H9 (cell line): Measurements from ENCODE around the gene SPECC1. TPM values are rescaled to one million over a fixed set of nuclear protein-coding genes. Genes with fewer than 3 reads are reported as not detected.

Experiments
- DNase-seq: peaks from one replicate; pipeline ENCODE4 v3.0.0-alpha.2; 2017
- H2AFZ ChIP-seq: one replicate; pipeline ENCODE4 v1.6.1; 2013; ENCODE audit warnings: mild to moderate bottlenecking, low read length, control low read depth, moderate library complexity
- H2AK5ac ChIP-seq: 2 replicates; pipeline ENCODE4 v1.6.1; 2013; ENCODE audit warnings: low read length, control low read depth, mixed read lengths; ENCODE audit not compliant: insufficient read length
- H2BK120ac ChIP-seq: one replicate; pipeline ENCODE4 v1.6.1; 2013; ENCODE audit warnings: low read depth, mild to moderate bottlenecking, low read length, control low read depth, inconsistent platforms; ENCODE audit not compliant: poor library complexity, severe bottlenecking
- H2BK12ac ChIP-seq: 2 replicates; pipeline ENCODE4 v1.6.1; 2013; ENCODE audit warnings: low read length, control low read depth, mixed read lengths, low read depth; ENCODE audit not compliant: insufficient read length
- H2BK15ac ChIP-seq: 2 replicates; pipeline ENCODE4 v1.6.1; 2013; ENCODE audit warnings: low read depth, low read length, control low read depth
- H2BK20ac ChIP-seq: one replicate; pipeline ENCODE4 v1.6.1; 2013; ENCODE audit warnings: low read depth, mild to moderate bottlenecking, low read length, control low read depth, inconsistent platforms; ENCODE audit not compliant: poor library complexity, severe bottlenecking
- H2BK5ac ChIP-seq: 2 replicates; pipeline ENCODE4 v1.6.1; 2013; ENCODE audit warnings: low read length, control low read depth, mixed read lengths; ENCODE audit not compliant: insufficient read length
- H3K14ac ChIP-seq: 2 replicates; pipeline ENCODE4 v1.6.1; 2013; ENCODE audit warnings: low read length, control low read depth; ENCODE audit not compliant: insufficient read depth
- H3K18ac ChIP-seq: 2 replicates; pipeline ENCODE4 v1.6.1; 2013; ENCODE audit warnings: low read depth, mild to moderate bottlenecking, mixed read lengths, low read length, control low read depth; ENCODE audit not compliant: insufficient read length
- H3K23ac ChIP-seq: 2 replicates; pipeline ENCODE4 v1.6.1; 2013; ENCODE audit warnings: low read length, control low read depth, mixed read lengths, low read depth; ENCODE audit not compliant: insufficient read length
- H3K23me2 ChIP-seq: 2 replicates; pipeline ENCODE4 v1.6.1; 2013; ENCODE audit warnings: low read depth, mild to moderate bottlenecking, mixed read lengths, low read length, control low read depth; ENCODE audit not compliant: insufficient read length, poor library complexity, severe bottlenecking
- H3K27ac ChIP-seq: 2 replicates; pipeline ENCODE4 v1.5.1; 2013; ENCODE audit warnings: low read length, control low read depth, mixed read lengths, low read depth; ENCODE audit not compliant: insufficient read length
- H3K27me3 ChIP-seq: 2 replicates; pipeline ENCODE4 v1.6.1; 2013; ENCODE audit warnings: low read length, control low read depth, inconsistent platforms; ENCODE audit not compliant: insufficient read depth
- H3K4ac ChIP-seq: 2 replicates; pipeline ENCODE4 v1.6.1; 2013; ENCODE audit warnings: low read depth, mild to moderate bottlenecking, control low read depth, inconsistent platforms, low read length, moderate library complexity
- H3K4me1 ChIP-seq: 2 replicates; pipeline ENCODE4 v1.6.1; 2013; ENCODE audit warnings: low read length, control low read depth, inconsistent platforms; ENCODE audit not compliant: insufficient read depth
- H3K4me2 ChIP-seq: 2 replicates; pipeline ENCODE4 v1.6.1; 2013; ENCODE audit warnings: low read length, control low read depth, mixed read lengths; ENCODE audit not compliant: insufficient read length, insufficient read depth
- H3K56ac ChIP-seq: 2 replicates; pipeline ENCODE4 v1.6.1; 2013; ENCODE audit warnings: low read depth, mild to moderate bottlenecking, mixed read lengths, low read length, control low read depth; ENCODE audit not compliant: insufficient read length
- H3K79me1 ChIP-seq: 2 replicates; pipeline ENCODE4 v1.6.1; 2013; ENCODE audit warnings: low read depth, mild to moderate bottlenecking, moderate library complexity, low read length, control low read depth, inconsistent platforms; ENCODE audit not compliant: insufficient read depth, poor library complexity, severe bottlenecking
- H3K79me2 ChIP-seq: 2 replicates; pipeline ENCODE4 v1.6.1; 2013; ENCODE audit warnings: low read length, control low read depth, inconsistent platforms; ENCODE audit not compliant: insufficient read depth
- H3K9ac ChIP-seq: 2 replicates; pipeline ENCODE4 v1.6.1; 2013; ENCODE audit warnings: low read length, control low read depth, mixed read lengths; ENCODE audit not compliant: insufficient read length; ENCODE audit errors: extremely low read depth
- H3K9me3 ChIP-seq: one replicate; pipeline ENCODE4 v1.6.1; 2013; ENCODE audit warnings: low read depth, low read length, inconsistent platforms; ENCODE audit not compliant: control insufficient read depth
- H3T11ph ChIP-seq: one replicate; pipeline ENCODE4 v1.6.1; 2013; ENCODE audit warnings: mild to moderate bottlenecking, low read length, control low read depth, inconsistent platforms
- H4K20me1 ChIP-seq: one replicate; pipeline ENCODE4 v1.6.1; 2013; ENCODE audit not compliant: control insufficient read depth, insufficient read length, insufficient read depth
- H4K5ac ChIP-seq: 2 replicates; pipeline ENCODE4 v1.6.1; 2013; ENCODE audit warnings: low read depth, mild to moderate bottlenecking, mixed read lengths, low read length, control low read depth; ENCODE audit not compliant: insufficient read length
- H4K8ac ChIP-seq: replicated peaks from 2 replicates; pipeline ENCODE4 v1.6.1; 2013; ENCODE audit warnings: low read length, control low read depth, mixed read lengths, low read depth; ENCODE audit not compliant: insufficient read length
- H4K91ac ChIP-seq: 2 replicates; pipeline ENCODE4 v1.6.1; 2013; ENCODE audit warnings: low read depth, mild to moderate bottlenecking, moderate library complexity, mixed read lengths, low read length, control low read depth; ENCODE audit not compliant: insufficient read length
- H3K27ac Mint-ChIP-seq, 3 experiments: 2 replicates in 2 of 3; 3 replicates in 1 of 3; pipeline ENCODE4 v1.8.0; 2020 to 2021; ENCODE audit warnings: mixed read lengths in 3 of 3, mild to moderate bottlenecking in 1 of 3, moderate library complexity in 1 of 3
- H3K27me3 Mint-ChIP-seq: 2 replicates; pipeline ENCODE4 v1.8.0; 2021; ENCODE audit warnings: low read depth, mild to moderate bottlenecking, moderate library complexity, mixed read lengths
- H3K36me3 Mint-ChIP-seq, 3 experiments: 2 replicates in 2 of 3; 3 replicates in 1 of 3; pipeline ENCODE4 v1.8.0; 2020 to 2021; ENCODE audit warnings: low read depth in 3 of 3, mixed read lengths in 3 of 3; ENCODE audit not compliant: insufficient read depth in 1 of 3
- H3K4me1 Mint-ChIP-seq, 2 experiments: 2 replicates each; pipeline ENCODE4 v1.8.0; 2020; ENCODE audit warnings: mixed read lengths in 2 of 2
- H3K4me3 Mint-ChIP-seq, 2 experiments: 2 replicates in 1 of 2; 3 replicates in 1 of 2; pipeline ENCODE4 v1.8.0; 2020 to 2021; ENCODE audit warnings: mild to moderate bottlenecking in 2 of 2, mixed read lengths in 2 of 2, moderate library complexity in 1 of 2
- H3K9me3 Mint-ChIP-seq, 2 experiments: 2 replicates in 1 of 2; 3 replicates in 1 of 2; pipeline ENCODE4 v1.8.0; 2020; ENCODE audit warnings: mild to moderate bottlenecking in 2 of 2, mixed read lengths in 2 of 2, moderate library complexity in 1 of 2
- CTCF ChIP-seq: fragments of 200-600 bp; sonication (generic); conservative IDR thresholded peaks from 3 replicates; pipeline ENCODE4 v1.8.0; 2021; ENCODE audit warnings: antibody characterized with exemption, mild to moderate bottlenecking
- WGBS: extraction: QIAGEN DNeasy Blood & Tissue Kit; methylation state at CpG from one replicate; pipeline ENCODE4 v1.1.7; 2013; ENCODE audit warnings: missing lambda C conversion rate, low lambda C conversion rate, mixed read lengths; ENCODE audit not compliant: insufficient read length; ENCODE audit errors: extremely low coverage; 5-methylcytosine and 5-hydroxymethylcytosine counted together
- total RNA-seq: library from RNA; stranded (reverse); gene quantifications from 2 replicates; pipeline ENCODE4 v1.2.1, GENCODE V29; 2021

The SPECC1 gene
- total RNA-seq, 1 experiment from 2014 or later, result 65.7 TPM

- H2AK5ac ChIP-seq, result no peak overlapping the region
- no peak overlapping the region for H2AFZ ChIP-seq
- no peak overlapping the region for H3K4ac ChIP-seq
- no peaks in the 10 kb centered on the region for H3K79me1 ChIP-seq
- no peaks in the 10 kb centered on the region for H3K23me2 ChIP-seq
- no CpG with 5 or more reads among the region's 4 CpGs for WGBS
- no peak for TF ChIP-seq CTCF
- H3K27me3 ChIP-seq, result no peaks in the 10 kb centered on the region
- H4K8ac ChIP-seq, result no peak overlapping the region
- peaks cover 12 to 23% (median 17%) of the 10 kb centered on the region in 3 experiments for H3K36me3 Mint-ChIP-seq
- H3K79me2 ChIP-seq, result no peaks in the 10 kb centered on the region; the same call in 1 of the 2 replicates
- no peak overlapping the region for H3K4me2 ChIP-seq
- no peak overlapping the region for H3K14ac ChIP-seq
- H3K27ac Mint-ChIP-seq, result no peak overlapping the region
- peaks cover 36 to 43% of the 10 kb centered on the region in 2 experiments for H3K4me1 Mint-ChIP-seq
- peaks cover 0 to 9% of the 10 kb centered on the region in 2 experiments; a peak in 2 of 5 replicates for H3K9me3 Mint-ChIP-seq
- peaks cover 7% of the 10 kb centered on the region for H3K9me3 ChIP-seq
- peaks cover 7% of the 10 kb centered on the region for H3K4me1 ChIP-seq
- no peaks in the 10 kb centered on the region; the same call in 1 of the 2 replicates for H3K27me3 Mint-ChIP-seq
- H3K56ac ChIP-seq, result no peak overlapping the region
- no peak overlapping the region for H2BK12ac ChIP-seq
- H3K9ac ChIP-seq, result no peak overlapping the region
- no peak overlapping the region for H3T11ph ChIP-seq
- no peak overlapping the region for H2BK15ac ChIP-seq
- no peak overlapping the region for H3K18ac ChIP-seq
- no peak overlapping the region for H3K23ac ChIP-seq
- no peak overlapping the region for H4K5ac ChIP-seq
- DNase-seq, result no peak
- H3K27ac ChIP-seq, result no peak overlapping the region
- peaks cover 2% of the 10 kb centered on the region for H4K20me1 ChIP-seq
- no peak overlapping the region for H2BK120ac ChIP-seq
- H3K4me3 Mint-ChIP-seq, result no peak overlapping the region
- no peak overlapping the region for H2BK5ac ChIP-seq
- no peak overlapping the region for H2BK20ac ChIP-seq
- H4K91ac ChIP-seq, result no peak overlapping the region
These were observed 201.0 kb downstream of the SPECC1 start for GRCh38 chr17:20210180-20210579.
